Natural killer cell (primary cell): Measurements from ENCODE around the gene ABHD15. TPM values are rescaled to one million over a fixed set of nuclear protein-coding genes. Genes with fewer than 3 reads are reported as not detected.

Experiments
- ATAC-seq, 3 donors: fragments of 150-1000 bp in 2 of 3; fragments of 200-7000 bp in 1 of 3; cut with Tn5 transposase; 1 replicate in 1 of 3; 2 replicates in 2 of 3; pipeline ENCODE4 v1.10.0; 2021; ENCODE audit warnings: mild to moderate bottlenecking in 2 of 3, moderate library complexity in 2 of 3
- DNase-seq, 2 donors: peaks; one replicate each; pipeline versions ENCODE4 v3.0.0 to v3.0.0-alpha.2; 2013 to 2021; ENCODE audit warnings: mixed read lengths in 1 of 2
- H3K27ac ChIP-seq: one replicate; pipeline ENCODE4 v1.5.1; 2013; ENCODE audit warnings: mild to moderate bottlenecking, low read length
- H3K27me3 ChIP-seq: one replicate; pipeline ENCODE4 v1.6.1; 2013; ENCODE audit warnings: low read length; ENCODE audit not compliant: control insufficient read depth, insufficient read depth
- H3K36me3 ChIP-seq: one replicate; pipeline ENCODE4 v1.6.1; 2013; ENCODE audit warnings: low read length; ENCODE audit not compliant: control insufficient read depth, insufficient read depth
- H3K4me1 ChIP-seq: one replicate; pipeline ENCODE4 v1.6.1; 2013; ENCODE audit warnings: low read length; ENCODE audit not compliant: control insufficient read depth, insufficient read depth
- H3K4me3 ChIP-seq: one replicate; pipeline ENCODE4 v1.5.1; 2013; ENCODE audit warnings: low read length
- H3K9me3 ChIP-seq: one replicate; pipeline ENCODE4 v1.6.1; 2013; ENCODE audit warnings: low read length; ENCODE audit not compliant: control insufficient read depth, insufficient read depth
- H3K27ac Mint-ChIP-seq, 2 donors: one replicate each; pipeline ENCODE4 v1.8.0; 2022; ENCODE audit warnings: mild to moderate bottlenecking in 2 of 2, mixed read lengths in 2 of 2, moderate library complexity in 1 of 2
- H3K27me3 Mint-ChIP-seq, 2 donors: one replicate each; pipeline ENCODE4 v1.8.0; 2022; ENCODE audit warnings: low read depth in 2 of 2, mixed read lengths in 2 of 2
- H3K36me3 Mint-ChIP-seq: one replicate; pipeline ENCODE4 v1.8.0; 2022; ENCODE audit warnings: mixed read lengths
- H3K4me1 Mint-ChIP-seq, 2 donors: one replicate each; pipeline ENCODE4 v1.8.0; 2022; ENCODE audit warnings: mixed read lengths in 2 of 2
- H3K4me3 Mint-ChIP-seq: one replicate; pipeline ENCODE4 v1.8.0; 2022; ENCODE audit warnings: mild to moderate bottlenecking, moderate library complexity, mixed read lengths
- H3K9me3 Mint-ChIP-seq, 2 donors: one replicate each; pipeline ENCODE4 v1.8.0; 2022; ENCODE audit warnings: mixed read lengths in 2 of 2
- CTCF ChIP-seq: fragments of 200-600 bp; IDR thresholded peaks from one replicate; pipeline ENCODE4 v1.8.0; 2022; ENCODE audit warnings: antibody characterized with exemption
- WGBS: methylation state at CpG from one replicate; pipeline ENCODE4 v1.1.7; 2013; ENCODE audit warnings: missing lambda C conversion rate; ENCODE audit not compliant: insufficient coverage; 5-methylcytosine and 5-hydroxymethylcytosine counted together
- intact Hi-C: fragments of 100-400 bp; cut with micrococcal nuclease; formaldehyde crosslinking; loops from one replicate; pipeline ENCODE4 v1.14.2; 2022
- total RNA-seq, 4 donors: library from RNA; stranded (reverse); fragments of 120-200 nt in 1 of 4; gene quantifications; one replicate each; pipeline versions ENCODE4 v1.2.3 to v1.2.4, GENCODE V29; 2013 to 2022

Gene ABHD15
- total RNA-seq, 3 donors from 2014 or later (not counting 1 experiment from before 2014, with no cell fraction given), result 31.7 to 33.8 (median 33.1) TPM

- H3K4me1 Mint-ChIP-seq, result peaks cover 50 to 64% of the 10 kb centered on the region in 2 donors
Measured at GRCh38 chr17:29565643-29566472, 979 bp downstream of the ABHD15 start.

GRCh38 chr17:29563816-29564215 lies 3.0 kb downstream of the ABHD15 start:
- Histone ChIP-seq H3K27me3 (no peaks in the 10 kb centered on the region), H3K4me3 (no peak overlapping the region), H3K27ac (peak overlapping the region; percentile 38), H3K4me1 (peaks cover 63% of the 10 kb centered on the region), H3K9me3 (no peaks in the 10 kb centered on the region), H3K36me3 (peaks cover 6% of the 10 kb centered on the region)
- H3K4me3 Mint-ChIP-seq, result peak overlapping the region; percentile 63
- H3K36me3 Mint-ChIP-seq, result no peaks in the 10 kb centered on the region
- intact Hi-C loops, result loop anchor here (10.0 kb wide), 1 partner anchor 51 kb away; no protein-coding TSS in a partner anchor
- ATAC-seq (no peak), DNase-seq (peak in 1 of 2 donors; percentile 35)
- H3K27me3 Mint-ChIP-seq, result no peaks in the 10 kb centered on the region
- peak overlapping the region; percentile 77 to 94 for H3K27ac Mint-ChIP-seq
- no peaks in the 10 kb centered on the region for H3K9me3 Mint-ChIP-seq
- 0% methylated on average over 1 of the region's 3 CpGs for WGBS
- peaks cover 43 to 53% of the 10 kb centered on the region in 2 donors for H3K4me1 Mint-ChIP-seq
- TF ChIP-seq CTCF, result no peak

More at GRCh38 chr17:29565643-29566472, 979 bp downstream of the ABHD15 start:
- WGBS, result 6% methylated on average over 55 of the region's 55 CpGs
- Mint-ChIP-seq H3K27ac (peak overlapping the region; percentile 93 to 94), H3K36me3 (no peaks in the 10 kb centered on the region), H3K4me3 (peak overlapping the region; percentile 97), H3K9me3 (no peaks in the 10 kb centered on the region), H3K27me3 (no peaks in the 10 kb centered on the region)
- intact Hi-C loops, result loop anchor here (10.0 kb wide), 1 partner anchor 49 kb away; no protein-coding TSS in a partner anchor
- Histone ChIP-seq H3K27me3 (no peaks in the 10 kb centered on the region), H3K36me3 (peaks cover 6% of the 10 kb centered on the region), H3K9me3 (no peaks in the 10 kb centered on the region), H3K4me1 (peaks cover 62% of the 10 kb centered on the region), H3K27ac (peak overlapping the region; percentile 59), H3K4me3 (peak overlapping the region; percentile 80)
- no peak for TF ChIP-seq CTCF
- peak; percentile 52 to 78 for DNase-seq
- ATAC-seq, result peak; percentile 3 to 28 (median 14)

GRCh38 chr17:29562615-29563014 lies 4.2 kb downstream of the ABHD15 start:
- Histone ChIP-seq H3K4me3 (no peak overlapping the region), H3K27ac (peak overlapping the region; percentile 70), H3K9me3 (no peaks in the 10 kb centered on the region), H3K27me3 (no peaks in the 10 kb centered on the region), H3K4me1 (peaks cover 61% of the 10 kb centered on the region), H3K36me3 (peaks cover 6% of the 10 kb centered on the region)
- intact Hi-C loops, result loop anchor here (10.0 kb wide), 1 partner anchor 52 kb away; no protein-coding TSS in a partner anchor
- WGBS, result 75% methylated on average over 18 of the region's 18 CpGs
- no peak for DNase-seq
- peak overlapping the region; percentile 84 for H3K4me3 Mint-ChIP-seq
- H3K27ac Mint-ChIP-seq, result peak overlapping the region; percentile 92
- no peaks in the 10 kb centered on the region for H3K27me3 Mint-ChIP-seq
- no peak for TF ChIP-seq CTCF
- peaks cover 43 to 48% of the 10 kb centered on the region in 2 donors for H3K4me1 Mint-ChIP-seq
- no peaks in the 10 kb centered on the region for H3K9me3 Mint-ChIP-seq
- no peak for ATAC-seq
- H3K36me3 Mint-ChIP-seq, result no peaks in the 10 kb centered on the region
